Liver (tissue), 9 donors: Measurements from ENCODE around the gene ZBTB17. TPM values are rescaled to one million over a fixed set of nuclear protein-coding genes. Genes with fewer than 3 reads are reported as not detected.

Experiments
- DNase-seq: peaks from one replicate; pipeline ENCODE4 v3.0.0-alpha.2; 2017; ENCODE audit warnings: low spot score
- H3K27ac ChIP-seq, 2 donors: one replicate each; pipeline ENCODE4 v1.7.0; 2013; ENCODE audit warnings: inconsistent platforms in 2 of 2, low read length in 2 of 2, control low read depth in 1 of 2, low read depth in 1 of 2, mild to moderate bottlenecking in 1 of 2
- H3K27me3 ChIP-seq, 4 donors: one replicate each; pipeline versions ENCODE4 v1.6.1 to v1.7.0; 2013; ENCODE audit warnings: low read length in 3 of 4, inconsistent platforms in 1 of 4, mild to moderate bottlenecking in 1 of 4, moderate library complexity in 1 of 4; ENCODE audit not compliant: control insufficient read depth in 4 of 4, insufficient read depth in 4 of 4
- H3K36me3 ChIP-seq, 4 donors: one replicate each; pipeline versions ENCODE4 v1.6.1 to v1.7.0; 2013; ENCODE audit warnings: low read length in 3 of 4, mild to moderate bottlenecking in 3 of 4, low read depth in 1 of 4, moderate library complexity in 1 of 4; ENCODE audit not compliant: control insufficient read depth in 4 of 4, insufficient read depth in 3 of 4
- H3K4me1 ChIP-seq, 4 donors: one replicate each; pipeline versions ENCODE4 v1.6.1 to v1.7.0; 2013; ENCODE audit warnings: low read length in 3 of 4, mild to moderate bottlenecking in 3 of 4, moderate library complexity in 1 of 4; ENCODE audit not compliant: control insufficient read depth in 4 of 4, insufficient read depth in 4 of 4
- H3K4me3 ChIP-seq, 3 donors: one replicate each; pipeline versions ENCODE4 v1.6.1 to v1.7.0; 2013; ENCODE audit warnings: low read length in 3 of 3, control low read depth in 1 of 3, low read depth in 1 of 3, mild to moderate bottlenecking in 1 of 3
- H3K9ac ChIP-seq, 2 donors: one replicate each; pipeline ENCODE4 v1.7.0; 2013; ENCODE audit warnings: low read length in 2 of 2, mild to moderate bottlenecking in 2 of 2, moderate library complexity in 2 of 2, control low read depth in 1 of 2, low read depth in 1 of 2
- H3K9me3 ChIP-seq, 4 donors: one replicate each; pipeline versions ENCODE4 v1.6.1 to v1.7.0; 2013; ENCODE audit warnings: low read length in 3 of 4; ENCODE audit not compliant: control insufficient read depth in 4 of 4
- EGR1 ChIP-seq, 2 donors: IDR thresholded peaks; 2 replicates each; pipeline ENCODE4 v1.6.1; 2016 to 2018; ENCODE audit warnings: antibody characterized with exemption in 2 of 2, low read depth in 2 of 2
- FOXA1 ChIP-seq: IDR thresholded peaks from 2 replicates; pipeline ENCODE4 v1.6.1; 2016; ENCODE audit warnings: antibody characterized with exemption
- FOXA2 ChIP-seq: IDR thresholded peaks from 2 replicates; pipeline ENCODE4 v1.6.1; 2016; ENCODE audit warnings: antibody characterized with exemption
- GABPA ChIP-seq, 2 donors: IDR thresholded peaks in 1 of 2; conservative IDR thresholded peaks in 1 of 2; 2 replicates each; pipeline ENCODE4 v1.6.1; 2016; ENCODE audit warnings: antibody characterized with exemption in 2 of 2, mild to moderate bottlenecking in 1 of 2, moderate library complexity in 1 of 2
- HNF4A ChIP-seq, 2 donors: conservative IDR thresholded peaks; 2 replicates each; pipeline ENCODE4 v1.6.1; 2016; ENCODE audit warnings: antibody characterized with exemption in 2 of 2, mild to moderate bottlenecking in 2 of 2
- HNF4G ChIP-seq: IDR thresholded peaks from 2 replicates; pipeline ENCODE4 v1.6.1; 2016; ENCODE audit warnings: antibody characterized with exemption
- JUND ChIP-seq, 2 donors: IDR thresholded peaks; 2 replicates each; pipeline ENCODE4 v1.6.1; 2016; ENCODE audit warnings: antibody characterized with exemption in 2 of 2
- NR2F2 ChIP-seq: IDR thresholded peaks from 2 replicates; pipeline ENCODE4 v1.6.1; 2016; ENCODE audit warnings: antibody characterized with exemption
- RAD21 ChIP-seq, 2 donors: IDR thresholded peaks; 2 replicates each; pipeline ENCODE4 v1.6.1; 2016; ENCODE audit warnings: antibody characterized with exemption in 2 of 2, mild to moderate bottlenecking in 2 of 2
- RXRA ChIP-seq, 2 donors: IDR thresholded peaks; 2 replicates each; pipeline ENCODE4 v1.6.1; 2017 to 2018; ENCODE audit warnings: antibody characterized with exemption in 2 of 2, mild to moderate bottlenecking in 1 of 2
- SP1 ChIP-seq: IDR thresholded peaks from 2 replicates; pipeline ENCODE4 v1.6.1; 2018; ENCODE audit warnings: antibody characterized with exemption, mild to moderate bottlenecking
- TAF1 ChIP-seq: conservative IDR thresholded peaks from 2 replicates; pipeline ENCODE4 v1.6.1; 2016; ENCODE audit warnings: antibody characterized with exemption, mild to moderate bottlenecking
- YY1 ChIP-seq: IDR thresholded peaks from 2 replicates; pipeline ENCODE4 v1.6.1; 2016; ENCODE audit warnings: antibody characterized with exemption, mild to moderate bottlenecking
- WGBS: extraction: QIAGEN DNeasy Blood & Tissue Kit; methylation state at CpG from one replicate; pipeline ENCODE4 v1.1.7; 2013; 5-methylcytosine and 5-hydroxymethylcytosine counted together
- polyA plus RNA-seq, 2 donors: library from polyadenylated mRNA; stranded (reverse) in 1 of 2; unstranded in 1 of 2; fragments of 200-250 nt in 1 of 2; fragments of >200 nt in 1 of 2; fragmentation: Nextera tagmentation in 1 of 2; extraction: Ambion mirVana in 1 of 2; gene quantifications; one replicate each; pipeline versions ENCODE4 v1.2.1 to v1.2.3, GENCODE V29; 2013 to 2015
- total RNA-seq, 2 donors: library from RNA; depleted of rRNA; stranded (reverse); fragments of >200 nt; gene quantifications; one replicate each; pipeline ENCODE4 v1.2.3, GENCODE V29; 2014
- TF ChIP-seq, protein P1 (sequence below): IDR thresholded peaks from 2 replicates; pipeline ENCODE4 v1.6.1; 2016; ENCODE audit warnings: antibody characterized with exemption
- TF ChIP-seq, protein P2 (sequence below): fragments of 150-350 bp; IDR thresholded peaks from 2 replicates; pipeline ENCODE4 v1.5.1; 2017; ENCODE audit warnings: improper control_type of control experiment, low read depth, low read length; ENCODE audit not compliant: missing input control
- TF ChIP-seq, protein P3 (sequence below): IDR thresholded peaks from 2 replicates; pipeline ENCODE4 v1.6.1; 2016; ENCODE audit warnings: antibody characterized with exemption
- TF ChIP-seq, protein P4 (sequence below): IDR thresholded peaks from 2 replicates; pipeline ENCODE4 v1.6.1; 2016; ENCODE audit warnings: antibody characterized with exemption
- TF ChIP-seq, protein P5 (sequence below): IDR thresholded peaks from 2 replicates; pipeline ENCODE4 v1.6.1; 2016; ENCODE audit warnings: antibody characterized with exemption, mild to moderate bottlenecking
- donor health status: healthy.
- donor health status: healthy.
- donor health status: healthy.
- donor health status: healthy.
- donor health status: healthy.

Gene ZBTB17
- total and polyA plus RNA-seq, 4 donors: 8.9 to 15.1 (median 9.9) TPM

DNA sequence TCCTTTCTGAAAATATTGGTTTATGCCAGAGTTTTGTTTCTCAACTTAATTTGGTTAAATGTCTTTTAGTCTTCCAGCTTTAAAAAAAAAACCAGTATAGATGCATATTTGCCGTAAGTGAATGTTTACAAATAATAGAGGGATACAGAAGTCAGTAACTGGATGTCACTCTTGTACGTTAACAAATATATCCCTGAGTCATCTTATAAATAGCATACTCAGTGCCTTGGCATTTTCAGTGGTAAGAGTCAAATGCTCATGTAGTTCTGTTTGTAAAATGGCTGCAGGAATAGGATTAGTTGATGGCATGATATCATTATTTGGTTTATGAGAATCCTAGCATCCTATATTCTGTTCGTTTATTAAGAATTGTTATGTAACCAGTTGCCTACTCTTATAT lies 73.0 kb downstream of the ZBTB17 start:
- H3K4me3 ChIP-seq: no peak overlapping the region
- no peaks in the 10 kb centered on the region for H3K9me3 ChIP-seq
- 84% methylated on average over 3 of the region's 3 CpGs for WGBS
- peaks cover 0 to 2% (median 0%) of the 10 kb centered on the region in 4 donors for H3K36me3 ChIP-seq
- no peaks in the 10 kb centered on the region for H3K27me3 ChIP-seq
- TF ChIP-seq, protein P1, sequence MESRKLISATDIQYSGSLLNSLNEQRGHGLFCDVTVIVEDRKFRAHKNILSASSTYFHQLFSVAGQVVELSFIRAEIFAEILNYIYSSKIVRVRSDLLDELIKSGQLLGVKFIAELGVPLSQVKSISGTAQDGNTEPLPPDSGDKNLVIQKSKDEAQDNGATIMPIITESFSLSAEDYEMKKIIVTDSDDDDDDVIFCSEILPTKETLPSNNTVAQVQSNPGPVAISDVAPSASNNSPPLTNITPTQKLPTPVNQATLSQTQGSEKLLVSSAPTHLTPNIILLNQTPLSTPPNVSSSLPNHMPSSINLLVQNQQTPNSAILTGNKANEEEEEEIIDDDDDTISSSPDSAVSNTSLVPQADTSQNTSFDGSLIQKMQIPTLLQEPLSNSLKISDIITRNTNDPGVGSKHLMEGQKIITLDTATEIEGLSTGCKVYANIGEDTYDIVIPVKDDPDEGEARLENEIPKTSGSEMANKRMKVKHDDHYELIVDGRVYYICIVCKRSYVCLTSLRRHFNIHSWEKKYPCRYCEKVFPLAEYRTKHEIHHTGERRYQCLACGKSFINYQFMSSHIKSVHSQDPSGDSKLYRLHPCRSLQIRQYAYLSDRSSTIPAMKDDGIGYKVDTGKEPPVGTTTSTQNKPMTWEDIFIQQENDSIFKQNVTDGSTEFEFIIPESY: no peak
- TF ChIP-seq, protein P2, sequence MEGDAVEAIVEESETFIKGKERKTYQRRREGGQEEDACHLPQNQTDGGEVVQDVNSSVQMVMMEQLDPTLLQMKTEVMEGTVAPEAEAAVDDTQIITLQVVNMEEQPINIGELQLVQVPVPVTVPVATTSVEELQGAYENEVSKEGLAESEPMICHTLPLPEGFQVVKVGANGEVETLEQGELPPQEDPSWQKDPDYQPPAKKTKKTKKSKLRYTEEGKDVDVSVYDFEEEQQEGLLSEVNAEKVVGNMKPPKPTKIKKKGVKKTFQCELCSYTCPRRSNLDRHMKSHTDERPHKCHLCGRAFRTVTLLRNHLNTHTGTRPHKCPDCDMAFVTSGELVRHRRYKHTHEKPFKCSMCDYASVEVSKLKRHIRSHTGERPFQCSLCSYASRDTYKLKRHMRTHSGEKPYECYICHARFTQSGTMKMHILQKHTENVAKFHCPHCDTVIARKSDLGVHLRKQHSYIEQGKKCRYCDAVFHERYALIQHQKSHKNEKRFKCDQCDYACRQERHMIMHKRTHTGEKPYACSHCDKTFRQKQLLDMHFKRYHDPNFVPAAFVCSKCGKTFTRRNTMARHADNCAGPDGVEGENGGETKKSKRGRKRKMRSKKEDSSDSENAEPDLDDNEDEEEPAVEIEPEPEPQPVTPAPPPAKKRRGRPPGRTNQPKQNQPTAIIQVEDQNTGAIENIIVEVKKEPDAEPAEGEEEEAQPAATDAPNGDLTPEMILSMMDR: no peak
- TF ChIP-seq FOXA1 (no peak), HNF4G (no peak), RXRA (IDR thresholded peaks at IDR 0.05) (no peak), SP1 (no peak), JUND (IDR thresholded peaks at IDR 0.05) (no peak), HNF4A (conservative IDR thresholded peaks at IDR 0.05) (no peak), YY1 (no peak), EGR1 (IDR thresholded peaks at IDR 0.05; ENCODE audit: low read depth in 2 of 2) (no peak), NR2F2 (no peak), RAD21 (IDR thresholded peaks at IDR 0.05) (no peak), FOXA2 (no peak), TAF1 (no peak), GABPA (IDR thresholded peaks at IDR 0.05 in 1 of 2, conservative IDR thresholded peaks at IDR 0.05 in 1 of 2) (no peak)
- TF ChIP-seq, protein P3, sequence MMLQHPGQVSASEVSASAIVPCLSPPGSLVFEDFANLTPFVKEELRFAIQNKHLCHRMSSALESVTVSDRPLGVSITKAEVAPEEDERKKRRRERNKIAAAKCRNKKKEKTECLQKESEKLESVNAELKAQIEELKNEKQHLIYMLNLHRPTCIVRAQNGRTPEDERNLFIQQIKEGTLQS: no peak
- TF ChIP-seq, protein P4, sequence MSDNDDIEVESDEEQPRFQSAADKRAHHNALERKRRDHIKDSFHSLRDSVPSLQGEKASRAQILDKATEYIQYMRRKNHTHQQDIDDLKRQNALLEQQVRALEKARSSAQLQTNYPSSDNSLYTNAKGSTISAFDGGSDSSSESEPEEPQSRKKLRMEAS: no peak
- TF ChIP-seq, protein P5, sequence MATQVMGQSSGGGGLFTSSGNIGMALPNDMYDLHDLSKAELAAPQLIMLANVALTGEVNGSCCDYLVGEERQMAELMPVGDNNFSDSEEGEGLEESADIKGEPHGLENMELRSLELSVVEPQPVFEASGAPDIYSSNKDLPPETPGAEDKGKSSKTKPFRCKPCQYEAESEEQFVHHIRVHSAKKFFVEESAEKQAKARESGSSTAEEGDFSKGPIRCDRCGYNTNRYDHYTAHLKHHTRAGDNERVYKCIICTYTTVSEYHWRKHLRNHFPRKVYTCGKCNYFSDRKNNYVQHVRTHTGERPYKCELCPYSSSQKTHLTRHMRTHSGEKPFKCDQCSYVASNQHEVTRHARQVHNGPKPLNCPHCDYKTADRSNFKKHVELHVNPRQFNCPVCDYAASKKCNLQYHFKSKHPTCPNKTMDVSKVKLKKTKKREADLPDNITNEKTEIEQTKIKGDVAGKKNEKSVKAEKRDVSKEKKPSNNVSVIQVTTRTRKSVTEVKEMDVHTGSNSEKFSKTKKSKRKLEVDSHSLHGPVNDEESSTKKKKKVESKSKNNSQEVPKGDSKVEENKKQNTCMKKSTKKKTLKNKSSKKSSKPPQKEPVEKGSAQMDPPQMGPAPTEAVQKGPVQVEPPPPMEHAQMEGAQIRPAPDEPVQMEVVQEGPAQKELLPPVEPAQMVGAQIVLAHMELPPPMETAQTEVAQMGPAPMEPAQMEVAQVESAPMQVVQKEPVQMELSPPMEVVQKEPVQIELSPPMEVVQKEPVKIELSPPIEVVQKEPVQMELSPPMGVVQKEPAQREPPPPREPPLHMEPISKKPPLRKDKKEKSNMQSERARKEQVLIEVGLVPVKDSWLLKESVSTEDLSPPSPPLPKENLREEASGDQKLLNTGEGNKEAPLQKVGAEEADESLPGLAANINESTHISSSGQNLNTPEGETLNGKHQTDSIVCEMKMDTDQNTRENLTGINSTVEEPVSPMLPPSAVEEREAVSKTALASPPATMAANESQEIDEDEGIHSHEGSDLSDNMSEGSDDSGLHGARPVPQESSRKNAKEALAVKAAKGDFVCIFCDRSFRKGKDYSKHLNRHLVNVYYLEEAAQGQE: no peak
- no peak overlapping the region for H3K27ac ChIP-seq
- no peak for DNase-seq
- H3K4me1 ChIP-seq: no peaks in the 10 kb centered on the region
- H3K9ac ChIP-seq: no peak overlapping the region
